Suprapubic skin (tissue), 3 donors: ENCODE measurements around the gene LTN1.

Experiments used
- CTCF ChIP-seq, 2 donors: fragments of 200-600 bp in 1 of 2; fragments of 450-650 bp in 1 of 2; sonication (generic) in 1 of 2; IDR thresholded peaks; one replicate each; pipeline ENCODE4 v1.5.1; 2016 to 2019; ENCODE audit warnings: antibody characterized with exemption in 2 of 2, mild to moderate bottlenecking in 1 of 2, moderate library complexity in 1 of 2
- EP300 ChIP-seq: sonication (generic); formaldehyde crosslinking; IDR thresholded peaks from one replicate; pipeline ENCODE4 v1.6.1; 2017; ENCODE audit warnings: antibody characterized with exemption
- POLR2A ChIP-seq, 2 donors: fragments of 450-650 bp; IDR thresholded peaks; one replicate each; pipeline ENCODE4 v1.6.1; 2017; ENCODE audit warnings: antibody characterized with exemption in 2 of 2, mild to moderate bottlenecking in 2 of 2, moderate library complexity in 2 of 2

DNA sequence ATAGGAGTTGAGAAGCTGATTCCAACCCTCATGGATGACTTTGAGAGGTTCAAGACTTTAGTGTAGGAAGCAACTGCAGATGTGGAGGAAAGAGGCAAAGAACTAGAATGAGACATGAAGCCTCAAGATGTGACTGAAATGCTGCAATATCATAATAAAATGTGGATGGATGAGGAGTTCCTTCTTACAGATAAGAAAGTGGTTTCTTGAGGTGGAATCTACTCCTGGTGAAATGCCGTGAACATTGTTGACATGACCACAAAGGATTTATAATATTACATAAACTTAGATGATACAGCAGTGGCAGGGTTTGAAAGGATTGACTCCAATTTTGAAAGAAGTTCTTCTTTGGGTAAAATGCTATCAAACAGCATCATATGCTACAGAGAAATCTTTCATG is 28.8 kb downstream of the LTN1 start:
- TF ChIP-seq EP300 (no peak), CTCF (IDR thresholded peaks at IDR 0.05) (no peak), POLR2A (IDR thresholded peaks at IDR 0.05) (no peak)
